ENCODE measurements around the gene BDKRB1.

BDKRB1 gene

GRCh38 chr14:96260341-96260821 is 4.4 kb downstream of the BDKRB1 start:
- in situ Hi-C loops (cut with HindIII; ENCODE audit: low sequenced_read_pairs) = no loop called here

DNA sequence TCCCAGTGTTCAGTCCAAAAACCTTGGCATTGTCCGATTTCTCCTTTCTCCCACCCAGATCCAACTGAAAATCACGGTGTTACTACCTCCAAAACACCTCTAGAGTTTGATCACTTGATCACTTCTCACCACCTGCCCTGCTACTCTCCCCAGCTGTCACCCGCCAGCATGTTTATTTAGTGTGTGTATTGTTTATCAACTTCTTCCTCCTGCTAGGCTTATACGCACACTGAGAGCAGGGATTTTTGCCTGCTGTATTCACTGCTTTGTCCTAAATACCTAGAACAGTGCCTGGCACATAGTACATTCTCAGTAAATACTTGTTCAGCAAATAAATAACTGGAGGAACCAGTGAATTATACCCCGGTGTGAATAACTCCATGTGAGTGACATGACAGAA is 5.0 kb downstream of the BDKRB1 start:
- in situ Hi-C loops (cut with HindIII; ENCODE audit: low sequenced_read_pairs) = no loop called here

DNA sequence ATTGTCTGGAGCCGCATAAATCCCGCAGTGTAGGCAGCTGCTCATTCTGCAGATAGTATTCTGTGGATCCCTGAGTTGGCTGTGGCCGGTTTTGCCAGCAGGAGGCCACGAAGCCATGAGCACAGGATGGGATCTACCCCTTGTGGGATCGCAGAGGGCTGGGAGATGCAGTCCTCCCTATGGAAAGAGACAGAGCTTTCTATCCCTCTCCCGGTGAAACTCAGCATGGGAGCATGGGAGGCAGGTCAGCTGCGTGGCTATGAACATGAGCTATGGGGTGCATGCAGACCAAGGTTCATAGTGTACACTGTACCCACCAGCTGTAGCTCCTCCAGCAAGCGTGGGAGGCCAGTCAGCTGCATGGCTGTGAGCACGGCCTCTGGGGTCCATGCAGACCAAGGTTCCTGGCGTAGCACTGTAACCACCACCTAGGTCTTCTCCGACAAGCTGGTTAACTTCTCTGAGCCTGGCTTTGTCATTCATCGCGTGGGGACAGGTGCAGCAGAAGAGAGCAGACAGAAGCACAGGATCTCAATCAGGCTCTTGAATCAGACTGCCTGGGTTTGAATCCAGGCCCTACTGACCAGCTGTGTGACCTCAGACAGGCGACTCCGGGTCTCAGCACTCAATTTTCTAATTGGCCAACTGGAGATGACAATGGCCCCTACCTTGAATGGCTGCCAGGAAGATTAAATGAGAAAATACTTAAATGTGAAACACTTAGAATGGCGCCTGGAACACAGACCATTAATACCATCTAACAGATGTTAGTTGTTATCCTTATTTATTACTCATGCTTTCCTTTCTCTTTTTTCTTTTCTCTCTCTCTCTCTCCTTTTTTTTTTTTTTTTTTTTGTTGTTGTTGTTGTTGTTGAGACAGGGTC is 6.0 kb downstream of the BDKRB1 start:
- in situ Hi-C loops (cut with HindIII; ENCODE audit: low sequenced_read_pairs) = no loop called here

- in situ Hi-C loops (cut with HindIII; ENCODE audit: low sequenced_read_pairs) = no loop called here
These were observed 7.6 kb downstream of the BDKRB1 start for GRCh38 chr14:96263347-96264199.

- in situ Hi-C loops (cut with HindIII; ENCODE audit: low sequenced_read_pairs) = no loop called here
These were observed 8.2 kb downstream of the BDKRB1 start for GRCh38 chr14:96264200-96264553.

DNA sequence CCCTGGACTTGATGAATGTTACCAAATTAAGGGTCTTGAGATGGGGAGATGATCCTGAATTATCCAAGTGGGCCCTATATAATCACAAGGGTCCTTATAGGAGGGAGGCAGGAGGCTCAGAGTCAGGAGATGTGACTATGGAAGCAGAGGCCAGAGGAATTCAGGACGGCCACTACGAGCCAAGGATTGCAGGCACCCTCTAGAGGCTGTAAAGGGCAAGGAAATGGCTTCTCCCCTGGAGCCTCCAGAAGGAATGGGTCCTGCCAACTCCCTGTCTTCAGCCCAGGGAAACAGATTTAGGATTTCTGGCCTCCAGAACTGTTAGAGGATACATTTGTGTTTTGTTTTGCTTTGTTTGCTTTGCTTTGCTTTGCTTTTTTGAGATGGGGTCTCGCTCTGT is 8.8 kb downstream of the BDKRB1 start:
- in situ Hi-C loops (cut with HindIII; ENCODE audit: low sequenced_read_pairs) = no loop called here

GRCh38 chr14:96265383-96266095 is 9.5 kb downstream of the BDKRB1 start:
- in situ Hi-C loops (cut with HindIII; ENCODE audit: low sequenced_read_pairs) = no loop called here

DNA sequence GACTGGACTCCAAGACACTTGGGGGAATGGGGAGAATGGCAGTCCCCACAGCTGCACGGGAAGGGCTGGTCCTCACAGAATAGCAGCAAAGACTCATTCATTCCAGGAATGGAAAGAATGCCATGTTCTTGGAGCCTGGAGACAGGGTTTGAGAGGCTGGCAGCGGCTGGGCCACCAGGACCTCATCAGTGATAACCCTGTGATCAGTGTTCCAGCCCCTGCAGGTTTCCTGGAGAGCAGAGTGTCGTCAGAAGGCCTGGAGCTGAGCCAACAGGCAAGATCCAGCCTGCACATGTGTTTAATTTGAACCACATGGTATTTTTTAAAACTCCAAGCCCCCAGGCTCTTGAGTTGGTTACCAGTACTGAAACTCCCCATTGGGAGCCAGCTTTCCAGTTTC is 11.3 kb downstream of the BDKRB1 start:
- in situ Hi-C loops (cut with HindIII; ENCODE audit: low sequenced_read_pairs) = no loop called here

GRCh38 chr14:96267916-96268315 is 11.9 kb downstream of the BDKRB1 start:
- in situ Hi-C loops (cut with HindIII; ENCODE audit: low sequenced_read_pairs) = no loop called here

DNA sequence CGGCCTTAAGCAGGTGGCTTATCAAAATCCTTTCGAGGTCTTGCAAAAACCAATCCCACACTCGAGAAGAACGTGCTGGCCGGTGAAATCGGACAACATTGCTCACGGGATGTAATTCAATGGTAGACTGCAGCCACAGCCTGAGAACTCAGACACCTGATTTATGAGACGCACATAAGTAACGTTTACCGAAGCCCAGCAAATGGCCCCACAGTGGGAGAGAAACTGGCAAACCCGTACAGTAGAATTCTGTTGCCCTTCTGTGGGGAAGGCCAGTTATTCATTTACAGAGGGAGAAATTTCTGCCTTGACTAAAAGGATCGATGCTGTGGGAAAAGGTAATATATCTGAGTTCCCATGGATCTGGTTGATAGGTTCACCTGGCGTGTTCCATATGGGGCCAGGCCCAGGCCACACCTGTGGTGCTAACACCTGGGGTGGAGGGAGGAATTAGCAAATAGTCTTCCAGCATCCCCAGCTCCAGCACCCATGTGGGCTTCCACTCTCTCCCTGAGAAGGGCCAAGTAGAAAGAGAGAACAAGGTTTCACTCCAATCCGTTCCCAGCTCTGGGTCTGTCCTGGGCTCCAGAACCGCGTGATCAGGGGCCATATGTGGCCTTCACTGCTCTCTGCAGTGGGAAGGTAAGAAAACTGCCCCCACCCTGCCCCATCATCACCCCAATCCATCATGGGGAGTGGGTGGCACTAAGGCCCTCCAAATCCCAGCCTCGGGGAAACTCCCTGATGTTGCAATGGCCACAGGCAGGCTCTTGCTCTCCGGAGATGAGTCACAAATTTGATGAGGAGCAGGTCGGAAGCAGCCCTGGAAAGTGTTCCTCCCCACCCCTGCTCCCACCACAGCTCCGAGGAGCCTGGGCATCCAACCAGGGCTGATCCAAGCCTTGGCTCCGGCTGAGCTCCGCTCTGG is 12.7 kb downstream of the BDKRB1 start:
- in situ Hi-C loops (cut with HindIII; ENCODE audit: low sequenced_read_pairs) = no loop called here

DNA sequence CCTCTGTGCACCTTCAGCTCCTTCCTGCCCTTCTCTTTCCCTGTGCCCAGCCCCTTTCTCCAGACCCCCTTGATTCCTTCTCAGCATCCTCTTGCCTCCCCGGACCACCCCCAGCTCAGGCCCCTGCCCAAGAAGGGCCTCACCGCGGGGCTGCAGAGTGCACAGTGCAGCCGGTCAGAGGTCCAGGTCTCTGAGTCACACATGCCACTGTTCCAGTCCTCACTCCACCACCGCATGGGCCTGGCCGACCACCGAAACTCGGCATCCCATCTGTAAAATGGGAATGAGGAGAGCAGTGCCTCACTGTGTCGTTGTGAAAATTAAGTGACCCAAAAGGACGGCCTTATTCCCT is 13.3 kb downstream of the BDKRB1 start:
- in situ Hi-C loops (cut with HindIII; ENCODE audit: low sequenced_read_pairs) = no loop called here

- in situ Hi-C loops (cut with HindIII; ENCODE audit: low sequenced_read_pairs) = loop anchor here (5.0 kb wide), 1 partner anchor 723 kb away; no protein-coding TSS in a partner anchor
These were observed 14.8 kb downstream of the BDKRB1 start for GRCh38 chr14:96270565-96271420.

DNA sequence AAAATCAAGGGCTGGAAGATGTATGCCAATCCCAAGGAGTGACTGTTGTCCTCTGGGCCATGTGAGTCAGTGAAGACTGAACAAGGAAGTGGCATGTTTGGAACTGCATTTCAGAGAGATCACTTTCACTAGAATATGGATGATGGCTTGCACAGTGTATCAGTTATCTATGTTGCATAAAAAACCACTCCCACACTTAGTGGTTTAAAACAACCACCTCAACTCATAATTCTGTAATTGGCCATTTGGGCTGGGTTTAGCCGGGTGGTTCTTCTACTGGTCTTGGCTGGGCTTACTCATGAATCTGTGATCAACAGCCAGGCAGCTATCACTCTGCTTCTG is 15.4 kb downstream of the BDKRB1 start:
- in situ Hi-C loops (cut with HindIII; ENCODE audit: low sequenced_read_pairs) = loop anchor here (5.0 kb wide), 1 partner anchor 724 kb away; no protein-coding TSS in a partner anchor

- in situ Hi-C loops (cut with HindIII; ENCODE audit: low sequenced_read_pairs) = loop anchor here (5.0 kb wide), 1 partner anchor 726 kb away; no protein-coding TSS in a partner anchor
These were observed 16.9 kb downstream of the BDKRB1 start for GRCh38 chr14:96272777-96273473.

DNA sequence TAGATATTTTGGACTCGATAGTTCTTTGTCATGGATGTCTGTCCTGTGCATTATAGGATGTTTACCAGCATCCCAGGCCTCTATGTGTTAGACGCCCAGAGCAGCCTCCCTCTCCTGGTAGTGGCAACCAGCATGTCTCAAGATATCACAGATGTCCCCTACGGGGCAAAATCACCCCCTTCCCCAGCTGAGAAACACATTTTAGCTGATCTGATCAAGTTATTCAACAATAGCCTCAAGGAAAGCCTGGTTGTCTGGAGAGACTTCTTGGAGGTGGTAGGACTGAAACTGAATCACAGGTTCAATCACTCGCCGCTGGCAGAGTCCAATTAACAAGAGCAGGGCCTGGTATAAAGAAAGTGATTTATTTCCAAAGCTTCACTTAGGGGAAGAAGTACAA is 17.6 kb downstream of the BDKRB1 start:
- in situ Hi-C loops (cut with HindIII; ENCODE audit: low sequenced_read_pairs) = loop anchor here (5.0 kb wide), 1 partner anchor 726 kb away; no protein-coding TSS in a partner anchor

GRCh38 chr14:96274122-96274521 is 18.1 kb downstream of the BDKRB1 start:
- in situ Hi-C loops (cut with HindIII; ENCODE audit: low sequenced_read_pairs) = loop anchor here (5.0 kb wide), 1 partner anchor 727 kb away; no protein-coding TSS in a partner anchor

- in situ Hi-C loops (cut with HindIII; ENCODE audit: low sequenced_read_pairs) = loop anchor here (5.0 kb wide), 1 partner anchor 727 kb away; no protein-coding TSS in a partner anchor
These were observed 18.5 kb downstream of the BDKRB1 start for GRCh38 chr14:96274543-96274942.
